ENCODE results near the gene PTGES3.

DNA sequence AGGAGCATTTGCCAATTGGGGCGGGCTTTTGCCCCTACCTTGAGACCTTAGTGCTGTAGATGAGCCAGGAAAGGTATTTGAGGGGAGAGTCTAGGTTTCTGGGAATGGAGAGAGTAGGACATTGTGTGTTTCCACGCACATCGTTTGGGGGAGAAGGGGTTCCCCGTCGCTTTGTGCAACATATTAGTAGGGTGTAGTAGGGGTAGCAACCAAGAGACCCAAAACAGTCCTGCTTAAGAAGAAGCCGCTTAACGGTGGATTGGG lies 694 bp upstream of the PTGES3 start:
- TF ChIP-seq POLR2A (IDR thresholded peaks at IDR 0.05) = no peak
- no peak for TF ChIP-seq CTCF (IDR thresholded peaks at IDR 0.05)
